ENCODE data around the gene TFIP11. TPM values are rescaled to one million over a fixed set of nuclear protein-coding genes. Genes with fewer than 3 reads are reported as not detected.

TFIP11 gene
- total RNA-seq (2012; rRNA removed) = 27.1 and 28.4 TPM in 2 replicates

- Histone ChIP-seq H3K9me3 (replicated peaks; ENCODE audit: low read length) (no peaks in the 10 kb centered on the region), H3K9ac (ENCODE audit: low read depth, low read length) (peak within 1 kb of the TSS; percentile 96), H3K4me3 (ENCODE audit: low read length) (peak within 1 kb of the TSS; percentile 99), H3K4me2 (ENCODE audit: low read length) (peak within 1 kb of the TSS; percentile 96), H3K4me1 (ENCODE audit: control insufficient read depth, insufficient read depth, low read length) (peaks cover 13% of the 10 kb centered on the region), H3K36me3 (ENCODE audit: insufficient read depth, low read length) (peaks cover 21% of the 10 kb centered on the region), H3K27me3 (ENCODE audit: control insufficient read depth, insufficient read depth, low read length) (no peaks in the 10 kb centered on the region)
These were observed at the start of gene TFIP11 for GRCh38 chr22:26512149-26512793. Gene TFIP11 (minus strand): TSS chr22:26512473. CDS start chr22:26510272, 2,201 bp downstream.

GRCh38 chr22:26561756-26562417 lies 49.6 kb upstream of the TFIP11 start:
- Histone ChIP-seq H3K9me3 (replicated peaks; ENCODE audit: low read length) (no peaks in the 10 kb centered on the region), H3K9ac (ENCODE audit: low read depth, low read length) (no peak overlapping the region), H3K27me3 (ENCODE audit: control insufficient read depth, insufficient read depth, low read length) (no peaks in the 10 kb centered on the region), H3K4me3 (ENCODE audit: low read length) (no peak overlapping the region), H3K4me2 (ENCODE audit: low read length) (no peak overlapping the region), H3K4me1 (ENCODE audit: control insufficient read depth, insufficient read depth, low read length) (peaks cover 6% of the 10 kb centered on the region), H3K36me3 (ENCODE audit: insufficient read depth, low read length) (no peaks in the 10 kb centered on the region)

GRCh38 chr22:26559961-26560575 lies 47.8 kb upstream of the TFIP11 start:
- H3K4me3 ChIP-seq (ENCODE audit: low read length) = no peak overlapping the region
- H3K36me3 ChIP-seq (ENCODE audit: insufficient read depth, low read length) = no peaks in the 10 kb centered on the region
- H3K27me3 ChIP-seq (ENCODE audit: control insufficient read depth, insufficient read depth, low read length) = no peaks in the 10 kb centered on the region
- H3K4me1 ChIP-seq (ENCODE audit: control insufficient read depth, insufficient read depth, low read length) = peaks cover 6% of the 10 kb centered on the region
- no peak overlapping the region for H3K4me2 ChIP-seq (ENCODE audit: low read length)
- H3K9ac ChIP-seq (ENCODE audit: low read depth, low read length) = no peak overlapping the region
- no peaks in the 10 kb centered on the region for H3K9me3 ChIP-seq (replicated peaks; ENCODE audit: low read length)

- Histone ChIP-seq H3K9ac (ENCODE audit: low read depth, low read length) (peak overlapping the region; percentile 20), H3K9me3 (replicated peaks; ENCODE audit: low read length) (no peaks in the 10 kb centered on the region), H3K27me3 (ENCODE audit: control insufficient read depth, insufficient read depth, low read length) (no peaks in the 10 kb centered on the region), H3K4me2 (ENCODE audit: low read length) (no peak overlapping the region), H3K4me3 (ENCODE audit: low read length) (no peak overlapping the region), H3K4me1 (ENCODE audit: control insufficient read depth, insufficient read depth, low read length) (peaks cover 16% of the 10 kb centered on the region), H3K36me3 (ENCODE audit: insufficient read depth, low read length) (no peaks in the 10 kb centered on the region)
These were observed 46.1 kb upstream of the TFIP11 start for GRCh38 chr22:26558248-26558895.

- H3K36me3 ChIP-seq (ENCODE audit: insufficient read depth, low read length) = no peaks in the 10 kb centered on the region
- no peak overlapping the region for H3K4me3 ChIP-seq (ENCODE audit: low read length)
- no peaks in the 10 kb centered on the region for H3K9me3 ChIP-seq (replicated peaks; ENCODE audit: low read length)
- H3K27me3 ChIP-seq (ENCODE audit: control insufficient read depth, insufficient read depth, low read length) = no peaks in the 10 kb centered on the region
- peaks cover 29% of the 10 kb centered on the region for H3K4me1 ChIP-seq (ENCODE audit: control insufficient read depth, insufficient read depth, low read length)
- no peak overlapping the region for H3K4me2 ChIP-seq (ENCODE audit: low read length)
- no peak overlapping the region for H3K9ac ChIP-seq (ENCODE audit: low read depth, low read length)
These were observed 44.6 kb upstream of the TFIP11 start for GRCh38 chr22:26556904-26557303.

- Histone ChIP-seq H3K9me3 (replicated peaks; ENCODE audit: low read length) (no peaks in the 10 kb centered on the region), H3K4me2 (ENCODE audit: low read length) (no peak overlapping the region)
These were observed 43.2 kb upstream of the TFIP11 start for GRCh38 chr22:26555478-26555877.

GRCh38 chr22:26554956-26555355 lies 42.7 kb upstream of the TFIP11 start:
- H3K9me3 ChIP-seq (replicated peaks; ENCODE audit: low read length) = no peaks in the 10 kb centered on the region
- H3K27me3 ChIP-seq (ENCODE audit: control insufficient read depth, insufficient read depth, low read length) = no peaks in the 10 kb centered on the region
- H3K9ac ChIP-seq (ENCODE audit: low read depth, low read length) = no peak overlapping the region
- peaks cover 46% of the 10 kb centered on the region for H3K4me1 ChIP-seq (ENCODE audit: control insufficient read depth, insufficient read depth, low read length)
- H3K4me2 ChIP-seq (ENCODE audit: low read length) = no peak overlapping the region
- no peak overlapping the region for H3K4me3 ChIP-seq (ENCODE audit: low read length)
- H3K36me3 ChIP-seq (ENCODE audit: insufficient read depth, low read length) = no peaks in the 10 kb centered on the region

More at GRCh38 chr22:26555478-26555877, 43.2 kb upstream of the TFIP11 start:
- Histone ChIP-seq H3K36me3 (ENCODE audit: insufficient read depth, low read length) (no peaks in the 10 kb centered on the region), H3K4me3 (ENCODE audit: low read length) (no peak overlapping the region), H3K27me3 (ENCODE audit: control insufficient read depth, insufficient read depth, low read length) (no peaks in the 10 kb centered on the region), H3K4me1 (ENCODE audit: control insufficient read depth, insufficient read depth, low read length) (peaks cover 41% of the 10 kb centered on the region), H3K9ac (ENCODE audit: low read depth, low read length) (no peak overlapping the region)

GRCh38 chr22:26553056-26553752 lies 40.9 kb upstream of the TFIP11 start:
- Histone ChIP-seq H3K9ac (ENCODE audit: low read depth, low read length) (peak overlapping the region; percentile 72), H3K4me3 (ENCODE audit: low read length) (no peak overlapping the region), H3K9me3 (replicated peaks; ENCODE audit: low read length) (no peaks in the 10 kb centered on the region)

GRCh38 chr22:26552466-26552865 lies 40.2 kb upstream of the TFIP11 start:
- Histone ChIP-seq H3K4me3 (ENCODE audit: low read length) (no peak overlapping the region), H3K9ac (ENCODE audit: low read depth, low read length) (peak overlapping the region; percentile 72), H3K4me1 (ENCODE audit: control insufficient read depth, insufficient read depth, low read length) (peaks cover 40% of the 10 kb centered on the region), H3K36me3 (ENCODE audit: insufficient read depth, low read length) (no peaks in the 10 kb centered on the region), H3K9me3 (replicated peaks; ENCODE audit: low read length) (no peaks in the 10 kb centered on the region), H3K27me3 (ENCODE audit: control insufficient read depth, insufficient read depth, low read length) (no peaks in the 10 kb centered on the region), H3K4me2 (ENCODE audit: low read length) (no peak overlapping the region)

More at GRCh38 chr22:26553056-26553752, 40.9 kb upstream of the TFIP11 start:
- Histone ChIP-seq H3K4me2 (ENCODE audit: low read length) (peak overlapping the region; percentile 73), H3K36me3 (ENCODE audit: insufficient read depth, low read length) (no peaks in the 10 kb centered on the region), H3K27me3 (ENCODE audit: control insufficient read depth, insufficient read depth, low read length) (no peaks in the 10 kb centered on the region), H3K4me1 (ENCODE audit: control insufficient read depth, insufficient read depth, low read length) (peaks cover 42% of the 10 kb centered on the region)

GRCh38 chr22:26551568-26551967 lies 39.3 kb upstream of the TFIP11 start:
- no peak overlapping the region for H3K4me2 ChIP-seq (ENCODE audit: low read length)
- H3K9ac ChIP-seq (ENCODE audit: low read depth, low read length) = peak overlapping the region; percentile 66
- no peak overlapping the region for H3K4me3 ChIP-seq (ENCODE audit: low read length)

More at GRCh38 chr22:26551568-26551967, 39.3 kb upstream of the TFIP11 start:
- H3K36me3 ChIP-seq (ENCODE audit: insufficient read depth, low read length) = peaks cover 3% of the 10 kb centered on the region
- no peaks in the 10 kb centered on the region for H3K27me3 ChIP-seq (ENCODE audit: control insufficient read depth, insufficient read depth, low read length)
- peaks cover 40% of the 10 kb centered on the region for H3K4me1 ChIP-seq (ENCODE audit: control insufficient read depth, insufficient read depth, low read length)
- no peaks in the 10 kb centered on the region for H3K9me3 ChIP-seq (replicated peaks; ENCODE audit: low read length)

Measured in skeletal muscle satellite cell (primary cell).